Astrocyte (in vitro differentiated cells and primary cell): ENCODE data around the gene PRSS50. TPM values are rescaled to one million over a fixed set of nuclear protein-coding genes. Genes with fewer than 3 reads are reported as not detected.
"Not testable (repeated sequence)": the region's sequence is repeated elsewhere in the genome, so short reads cannot be mapped to it uniquely, and the experiment has no call there.

Source experiments
- DNase-seq: peaks from one replicate; pipeline ENCODE4 v3.0.0-alpha.2; 2010; ENCODE audit warnings: low read depth
- FAIRE-seq: peaks from 2 replicates; lab custom pipeline; 2011; peaks lifted over from hg19 to GRCh38; lab: Jason Lieb, UNC
- H2AFZ ChIP-seq: 2 replicates; pipeline ENCODE4 v1.6.0; 2012; ENCODE audit warnings: low read depth, low read length, inconsistent platforms
- H3K27ac ChIP-seq: 2 replicates; pipeline ENCODE4 v1.5.1; 2011; ENCODE audit warnings: low read depth, low read length, inconsistent platforms
- H3K27me3 ChIP-seq: 2 replicates; pipeline ENCODE4 v1.6.0; 2011; ENCODE audit warnings: low read length, inconsistent platforms; ENCODE audit not compliant: insufficient read depth
- H3K36me3 ChIP-seq: 2 replicates; pipeline ENCODE4 v1.5.1; 2011; ENCODE audit warnings: low read length, inconsistent platforms; ENCODE audit not compliant: insufficient read depth
- H3K4me1 ChIP-seq: 2 replicates; pipeline ENCODE4 v1.5.1; 2011; ENCODE audit warnings: low read length, inconsistent platforms; ENCODE audit not compliant: insufficient read depth
- H3K4me2 ChIP-seq: 2 replicates; pipeline ENCODE4 v1.6.0; 2012; ENCODE audit warnings: low read length, inconsistent platforms
- H3K4me3 ChIP-seq: 2 replicates; pipeline ENCODE4 v1.5.1; 2011; ENCODE audit warnings: low read depth, mild to moderate bottlenecking, low read length, inconsistent platforms; ENCODE audit not compliant: insufficient read depth
- H3K79me2 ChIP-seq: 2 replicates; pipeline ENCODE4 v1.6.0; 2012; ENCODE audit warnings: mild to moderate bottlenecking, low read length, inconsistent platforms; ENCODE audit not compliant: insufficient read depth
- H3K9ac ChIP-seq: 2 replicates; pipeline ENCODE4 v1.6.0; 2012; ENCODE audit warnings: mild to moderate bottlenecking, low read length, inconsistent platforms
- H3K9me3 ChIP-seq: 2 replicates; pipeline ENCODE4 v1.5.1; 2012; ENCODE audit warnings: low read depth, mild to moderate bottlenecking, low read length, inconsistent platforms; ENCODE audit not compliant: insufficient read depth
- H4K20me1 ChIP-seq: 2 replicates; pipeline ENCODE4 v1.6.0; 2012; ENCODE audit warnings: low read length, inconsistent platforms; ENCODE audit not compliant: insufficient read depth
- H3K27ac Mint-ChIP-seq: one replicate; pipeline ENCODE4 v1.8.0; 2021; ENCODE audit warnings: mild to moderate bottlenecking, mixed read lengths; ENCODE audit not compliant: unreplicated experiment
- H3K27me3 Mint-ChIP-seq: one replicate; pipeline ENCODE4 v1.8.0; 2021; ENCODE audit warnings: low read depth, mixed read lengths; ENCODE audit not compliant: unreplicated experiment
- H3K36me3 Mint-ChIP-seq: one replicate; pipeline ENCODE4 v1.8.0; 2021; ENCODE audit warnings: low read depth, mixed read lengths; ENCODE audit not compliant: unreplicated experiment
- H3K4me1 Mint-ChIP-seq: one replicate; pipeline ENCODE4 v1.8.0; 2021; ENCODE audit warnings: low read depth, mixed read lengths; ENCODE audit not compliant: unreplicated experiment
- H3K4me3 Mint-ChIP-seq: one replicate; pipeline ENCODE4 v1.8.0; 2021; ENCODE audit warnings: mild to moderate bottlenecking, moderate library complexity, mixed read lengths; ENCODE audit not compliant: unreplicated experiment
- H3K9me3 Mint-ChIP-seq: one replicate; pipeline ENCODE4 v1.8.0; 2021; ENCODE audit warnings: mild to moderate bottlenecking, mixed read lengths; ENCODE audit not compliant: unreplicated experiment
- CTCF ChIP-seq: IDR thresholded peaks from 2 replicates; pipeline ENCODE4 v1.5.1; 2011; ENCODE audit warnings: low read depth, mild to moderate bottlenecking, inconsistent platforms, low read length, moderate library complexity; ENCODE audit not compliant: insufficient read depth
- EZH2 ChIP-seq: IDR thresholded peaks from 2 replicates; pipeline ENCODE4 v1.6.1; 2012; ENCODE audit warnings: mild to moderate bottlenecking, low read length, inconsistent platforms; ENCODE audit not compliant: insufficient read depth
- total RNA-seq: library from RNA; stranded (reverse); gene quantifications from 2 replicates; pipeline ENCODE4 v1.2.1, GENCODE V29; 2021

The PRSS50 gene
- total RNA-seq, 1 donor from 2014 or later, result not detected

DNA sequence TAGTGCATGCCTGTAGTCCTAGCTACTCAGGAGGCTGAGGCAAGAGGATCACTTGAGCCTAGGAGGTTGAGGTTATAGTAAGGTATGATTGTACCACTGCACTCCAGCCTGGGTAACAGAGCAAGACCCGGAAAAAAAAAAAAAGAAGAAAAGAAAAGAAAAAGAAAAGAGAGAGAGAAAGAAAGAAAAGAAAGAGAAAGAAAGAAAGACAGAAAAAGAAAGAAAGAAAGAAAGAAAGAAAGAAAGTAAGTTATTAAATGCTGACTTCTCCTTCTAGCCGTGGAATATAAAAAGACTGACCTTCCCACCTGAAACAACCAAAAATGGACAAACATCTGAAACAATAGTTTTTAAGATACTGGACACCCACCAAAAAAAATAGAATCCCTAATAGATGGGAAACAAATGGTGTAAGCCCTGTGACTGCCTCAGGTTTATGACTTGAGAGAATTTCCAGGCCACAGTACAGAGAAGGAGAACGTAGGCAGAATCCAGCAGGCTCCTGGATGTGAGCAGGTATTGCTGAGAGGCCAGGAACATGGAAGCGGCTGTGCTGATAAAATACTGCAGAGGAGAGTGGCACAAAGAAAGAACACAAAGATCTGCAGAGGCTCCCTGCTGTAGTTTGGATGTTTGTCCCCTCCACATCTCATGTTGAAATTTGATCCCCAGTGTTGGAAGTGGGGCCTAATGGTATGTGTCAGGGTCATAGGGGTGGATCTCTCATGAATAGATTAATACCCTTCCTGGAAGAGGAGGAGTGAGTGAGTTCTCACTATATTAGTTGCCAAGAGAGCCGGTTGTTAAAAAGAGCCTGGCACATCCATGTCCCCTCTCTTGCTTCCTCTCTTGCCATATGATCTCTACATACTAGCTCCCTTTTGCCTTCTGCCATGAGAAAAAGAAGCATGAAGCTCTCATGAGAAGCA, 41.8 kb upstream of the PRSS50 start:
- no peak for FAIRE-seq
- peaks cover 10% of the 10 kb centered on the region for H3K27me3 Mint-ChIP-seq

GRCh38 chr3:46756642-46757041, 39.0 kb upstream of the PRSS50 start:
- DNase-seq (no peak), FAIRE-seq (no peak)
- Histone ChIP-seq H3K4me3 (no peak overlapping the region), H3K9me3 (no peaks in the 10 kb centered on the region), H4K20me1 (no peaks in the 10 kb centered on the region), H3K27me3 (no peaks in the 10 kb centered on the region), H3K4me1 (no peaks in the 10 kb centered on the region), H2AFZ (no peak overlapping the region), H3K4me2 (no peak overlapping the region), H3K27ac (no peak overlapping the region), H3K9ac (no peak overlapping the region), H3K36me3 (no peaks in the 10 kb centered on the region), H3K79me2 (no peaks in the 10 kb centered on the region)
- no peak overlapping the region for H3K27ac Mint-ChIP-seq
- peaks cover 16% of the 10 kb centered on the region for H3K27me3 Mint-ChIP-seq
- H3K4me3 Mint-ChIP-seq, result no peak overlapping the region
- no peaks in the 10 kb centered on the region for H3K4me1 Mint-ChIP-seq
- TF ChIP-seq CTCF, result no peak
- no peak for TF ChIP-seq EZH2
- no peaks in the 10 kb centered on the region for H3K36me3 Mint-ChIP-seq
- H3K9me3 Mint-ChIP-seq, result peaks cover 4% of the 10 kb centered on the region

More for the DNA sequence above, 41.8 kb upstream of the PRSS50 start:
- H3K36me3 ChIP-seq, result no peaks in the 10 kb centered on the region
- DNase-seq, result no peak
- TF ChIP-seq CTCF (no peak), EZH2 (no peak)
- H3K4me3 ChIP-seq, result no peak overlapping the region
- H3K9me3 Mint-ChIP-seq, result peaks cover 19% of the 10 kb centered on the region
- no peak overlapping the region for H3K27ac Mint-ChIP-seq
- no peaks in the 10 kb centered on the region for H3K79me2 ChIP-seq
- H3K4me1 ChIP-seq, result no peaks in the 10 kb centered on the region
- H3K27ac ChIP-seq, result no peak overlapping the region
- no peaks in the 10 kb centered on the region for H3K4me1 Mint-ChIP-seq
- H3K9ac ChIP-seq, result no peak overlapping the region
- H4K20me1 ChIP-seq, result no peaks in the 10 kb centered on the region
- no peak overlapping the region for H3K4me3 Mint-ChIP-seq
- H3K36me3 Mint-ChIP-seq, result no peaks in the 10 kb centered on the region
- no peak overlapping the region for H3K4me2 ChIP-seq
- no peaks in the 10 kb centered on the region for H3K9me3 ChIP-seq
- no peaks in the 10 kb centered on the region for H3K27me3 ChIP-seq
- H2AFZ ChIP-seq, result no peak overlapping the region

GRCh38 chr3:46755646-46756045, 38.0 kb upstream of the PRSS50 start:
- Histone ChIP-seq H3K27me3 (no peaks in the 10 kb centered on the region), H3K4me2 (no peak overlapping the region), H3K36me3 (no peaks in the 10 kb centered on the region), H4K20me1 (no peaks in the 10 kb centered on the region), H3K4me1 (no peaks in the 10 kb centered on the region), H2AFZ (no peak overlapping the region), H3K27ac (no peak overlapping the region), H3K79me2 (no peaks in the 10 kb centered on the region), H3K4me3 (no peak overlapping the region), H3K9me3 (no peaks in the 10 kb centered on the region), H3K9ac (no peak overlapping the region)
- Mint-ChIP-seq H3K36me3 (no peaks in the 10 kb centered on the region), H3K27me3 (peaks cover 24% of the 10 kb centered on the region), H3K9me3 (peaks cover 4% of the 10 kb centered on the region), H3K4me1 (no peaks in the 10 kb centered on the region), H3K27ac (no peak overlapping the region), H3K4me3 (no peak overlapping the region)
- DNase-seq (no peak), FAIRE-seq (no peak)
- TF ChIP-seq EZH2, result no peak
- TF ChIP-seq CTCF, result no peak

DNA sequence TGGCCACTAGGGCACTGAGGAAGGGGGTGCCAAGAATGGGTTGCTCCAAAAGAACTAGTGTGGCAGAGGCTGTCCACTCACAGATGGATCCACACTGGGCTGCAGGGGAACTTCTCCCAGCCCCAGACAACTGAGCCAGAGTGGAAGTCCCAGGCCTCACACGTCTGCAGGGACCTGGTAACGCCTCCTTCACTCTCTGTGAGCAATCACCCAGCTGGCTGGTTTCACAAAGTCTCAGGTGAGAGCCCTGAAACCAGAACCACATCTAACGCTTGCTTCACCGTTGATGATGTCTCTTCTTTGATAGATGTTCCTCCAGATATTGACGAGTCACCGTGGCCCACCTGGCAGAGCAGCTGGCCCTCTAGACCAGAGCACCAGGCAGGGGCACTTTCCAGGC, 35.5 kb upstream of the PRSS50 start:
- not testable (repeated sequence) for DNase-seq, H3K4me1 ChIP-seq, H3K36me3 Mint-ChIP-seq, H2AFZ ChIP-seq, H3K9ac ChIP-seq, H3K4me2 ChIP-seq, H3K79me2 ChIP-seq, H3K4me3 Mint-ChIP-seq, H3K36me3 ChIP-seq, H3K27ac ChIP-seq, H3K9me3 Mint-ChIP-seq, H3K27ac Mint-ChIP-seq, H3K27me3 ChIP-seq, H3K4me1 Mint-ChIP-seq, FAIRE-seq, H3K9me3 ChIP-seq, H4K20me1 ChIP-seq, H3K4me3 ChIP-seq
- H3K27me3 Mint-ChIP-seq, result peaks cover 41% of the 10 kb centered on the region
